HG02981 (cell line): ENCODE data around the gene ST3GAL3.

Experiments
- ATAC-seq: cut with Tn5 transposase; IDR thresholded peaks from one replicate; pipeline ENCODE4 v1.9.1; 2021; ENCODE audit warnings: mild to moderate bottlenecking, moderate library complexity; ENCODE audit not compliant: unreplicated experiment

The ST3GAL3 gene

GRCh38 chr1:43975249-43975961 lies 268.1 kb downstream of the ST3GAL3 start:
- no peak for ATAC-seq

- ATAC-seq = no peak
Measured at GRCh38 chr1:43976045-43976444, 268.7 kb downstream of the ST3GAL3 start.

- no peak for ATAC-seq
Measured at GRCh38 chr1:43976890-43977289, 269.6 kb downstream of the ST3GAL3 start.

GRCh38 chr1:43977376-43978263 lies 270.3 kb downstream of the ST3GAL3 start:
- ATAC-seq = no peak

- ATAC-seq = no peak
Measured at GRCh38 chr1:43978264-43978550, 270.9 kb downstream of the ST3GAL3 start.

- ATAC-seq = no peak
Measured at GRCh38 chr1:43978551-43979260, 271.4 kb downstream of the ST3GAL3 start, which contains the start of gene B4GALT2. Gene B4GALT2, plus strand, starts transcription at chr1:43979210. Its CDS starts 1,951 bp downstream, at chr1:43981161.

GRCh38 chr1:43979261-43979527 lies 271.9 kb downstream of the ST3GAL3 start:
- no peak for ATAC-seq

- ATAC-seq = no peak
Measured at GRCh38 chr1:43979528-43980254, 272.4 kb downstream of the ST3GAL3 start.

- no peak for ATAC-seq
Measured at GRCh38 chr1:43980255-43981134, 273.2 kb downstream of the ST3GAL3 start.
